Activated naive CD8-positive, alpha-beta T cell treated with anti-CD3 and anti-CD28 coated beads, Interleukin-2, amount 50 U/mL, for 16 hours (primary cell): ENCODE data around the gene LAMTOR2.
"Not testable (repeated sequence)": the region's sequence is repeated elsewhere in the genome, so short reads cannot be mapped to it uniquely, and the experiment has no call there.

ENCODE experiments used
- DNase-seq: peaks from one replicate; pipeline ENCODE4 v3.0.0-alpha.2; 2020; ENCODE audit warnings: low read depth, low spot score

LAMTOR2 gene

GRCh38 chr1:156054500-156055280, at the start of gene LAMTOR2:
Gene LAMTOR2, plus strand, starts transcription at chr1:156054782. Its CDS starts 108 bp downstream, at chr1:156054890.
- peak; percentile 94 for DNase-seq

GRCh38 chr1:156004843-156005584, 49.6 kb upstream of the LAMTOR2 start:
- no peak for DNase-seq

GRCh38 chr1:156006666-156007376, 47.8 kb upstream of the LAMTOR2 start:
- no peak for DNase-seq

GRCh38 chr1:156009404-156009803, 45.2 kb upstream of the LAMTOR2 start:
- DNase-seq: no peak

- no peak for DNase-seq
Measured at GRCh38 chr1:156012051-156012817, 42.3 kb upstream of the LAMTOR2 start.

GRCh38 chr1:156014829-156015228, 39.8 kb upstream of the LAMTOR2 start:
- DNase-seq: no peak

GRCh38 chr1:156019946-156020292, 34.7 kb upstream of the LAMTOR2 start:
- DNase-seq: no peak

- peak; percentile 66 for DNase-seq
Measured at GRCh38 chr1:156020293-156021092, 34.1 kb upstream of the LAMTOR2 start, which contains the start of gene SSR2. Gene SSR2, minus strand, starts transcription at chr1:156020951. Its CDS starts 784 bp downstream, at chr1:156020167.

GRCh38 chr1:156021093-156021428, 33.5 kb upstream of the LAMTOR2 start:
- no peak for DNase-seq

GRCh38 chr1:156021954-156022353, 32.6 kb upstream of the LAMTOR2 start:
- no peak for DNase-seq

GRCh38 chr1:156024801-156025200, 29.8 kb upstream of the LAMTOR2 start:
- no peak for DNase-seq

- no peak for DNase-seq
Measured at GRCh38 chr1:156025876-156026275, 28.7 kb upstream of the LAMTOR2 start.

- DNase-seq: no peak
Measured at GRCh38 chr1:156026588-156026987, 28.0 kb upstream of the LAMTOR2 start.

- DNase-seq: no peak
Measured at GRCh38 chr1:156033011-156033410, 21.6 kb upstream of the LAMTOR2 start.

GRCh38 chr1:156034991-156035390, 19.6 kb upstream of the LAMTOR2 start:
- DNase-seq: not testable (repeated sequence)

GRCh38 chr1:156042828-156043227, 11.8 kb upstream of the LAMTOR2 start:
- DNase-seq: no peak

- DNase-seq: no peak
Measured at GRCh38 chr1:156045076-156045475, 9.5 kb upstream of the LAMTOR2 start.

GRCh38 chr1:156048663-156049258, 5.8 kb upstream of the LAMTOR2 start:
- DNase-seq: no peak

- DNase-seq: no peak
Measured at GRCh38 chr1:156050376-156050775, 4.2 kb upstream of the LAMTOR2 start.

- DNase-seq: no peak
Measured at GRCh38 chr1:156051011-156051725, 3.4 kb upstream of the LAMTOR2 start.
